Activated B cell treated with CpG ODN at 0.5 μM for 24 hours (primary cell): Measurements from ENCODE around the gene CADPS. TPM values are rescaled to one million over a fixed set of nuclear protein-coding genes. Genes with fewer than 3 reads are reported as not detected.

Experiments used
- ATAC-seq: fragments of 200-7000 bp; cut with Tn5 transposase; one replicate; pipeline ENCODE4 v1.10.0; 2021; ENCODE audit warnings: low read depth, mild to moderate bottlenecking, moderate library complexity
- CTCF ChIA-PET: fragments of 350-600 bp; sonication (Branson Sonifier 250); formaldehyde crosslinking; loops from one replicate; lab custom pipeline; 2021; ENCODE audit warnings: antibody characterized with exemption; lab: Charles Lee
- POLR2A ChIA-PET: fragments of 350-600 bp; sonication (Branson Sonifier 250); formaldehyde crosslinking; loops from one replicate; lab custom pipeline; 2021; ENCODE audit warnings: antibody characterized with exemption; lab: Charles Lee
- DNase-seq: peaks from one replicate; pipeline ENCODE4 v3.0.0; 2022
- H3K27ac Mint-ChIP-seq: one replicate; pipeline ENCODE4 v1.8.0; 2020; ENCODE audit warnings: mixed read lengths
- H3K27me3 Mint-ChIP-seq: one replicate; pipeline ENCODE4 v1.8.0; 2021; ENCODE audit warnings: mixed read lengths
- H3K36me3 Mint-ChIP-seq: one replicate; pipeline ENCODE4 v1.8.0; 2021; ENCODE audit warnings: low read depth, mixed read lengths
- H3K4me1 Mint-ChIP-seq: one replicate; pipeline ENCODE4 v1.8.0; 2021; ENCODE audit warnings: mixed read lengths
- H3K4me3 Mint-ChIP-seq: one replicate; pipeline ENCODE4 v1.8.0; 2020; ENCODE audit warnings: mild to moderate bottlenecking, mixed read lengths
- H3K9me3 Mint-ChIP-seq: one replicate; pipeline ENCODE4 v1.8.0; 2020; ENCODE audit warnings: mixed read lengths
- intact Hi-C: fragments of 100-400 bp; cut with micrococcal nuclease; formaldehyde crosslinking; loops from one replicate; pipeline ENCODE4 v1.15.1; 2024
- total RNA-seq: library from RNA; stranded (reverse); gene quantifications from 2 replicates; pipeline ENCODE4 v1.2.3, GENCODE V29; 2022
- TF ChIP-seq, protein P1 (sequence below): fragments of 200-600 bp; IDR thresholded peaks from one replicate; pipeline ENCODE4 v1.8.0; 2022; ENCODE audit warnings: antibody characterized with exemption, mild to moderate bottlenecking

Gene CADPS
- total RNA-seq, 1 donor from 2014 or later: not detected

DNA sequence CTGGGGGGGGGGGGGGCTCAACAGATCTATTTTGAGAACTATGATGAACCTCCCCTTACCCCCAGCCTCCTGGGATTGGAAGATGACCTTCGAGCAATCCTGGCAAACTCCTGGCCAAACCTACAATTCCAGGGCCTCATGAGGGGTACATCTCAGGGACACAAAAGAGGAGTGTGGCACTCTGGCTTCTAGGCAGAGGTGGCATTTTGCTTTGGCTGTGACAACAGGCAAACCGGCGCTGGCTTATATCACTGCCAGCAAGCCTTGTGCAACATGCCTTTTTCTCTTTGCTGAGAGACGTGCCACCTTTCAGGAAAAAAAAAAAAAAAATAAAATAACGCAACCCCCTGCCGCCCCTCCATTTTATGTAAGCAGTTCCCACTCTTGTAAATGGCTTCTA, 470.1 kb downstream of the CADPS start:
- TF ChIP-seq, protein P1, sequence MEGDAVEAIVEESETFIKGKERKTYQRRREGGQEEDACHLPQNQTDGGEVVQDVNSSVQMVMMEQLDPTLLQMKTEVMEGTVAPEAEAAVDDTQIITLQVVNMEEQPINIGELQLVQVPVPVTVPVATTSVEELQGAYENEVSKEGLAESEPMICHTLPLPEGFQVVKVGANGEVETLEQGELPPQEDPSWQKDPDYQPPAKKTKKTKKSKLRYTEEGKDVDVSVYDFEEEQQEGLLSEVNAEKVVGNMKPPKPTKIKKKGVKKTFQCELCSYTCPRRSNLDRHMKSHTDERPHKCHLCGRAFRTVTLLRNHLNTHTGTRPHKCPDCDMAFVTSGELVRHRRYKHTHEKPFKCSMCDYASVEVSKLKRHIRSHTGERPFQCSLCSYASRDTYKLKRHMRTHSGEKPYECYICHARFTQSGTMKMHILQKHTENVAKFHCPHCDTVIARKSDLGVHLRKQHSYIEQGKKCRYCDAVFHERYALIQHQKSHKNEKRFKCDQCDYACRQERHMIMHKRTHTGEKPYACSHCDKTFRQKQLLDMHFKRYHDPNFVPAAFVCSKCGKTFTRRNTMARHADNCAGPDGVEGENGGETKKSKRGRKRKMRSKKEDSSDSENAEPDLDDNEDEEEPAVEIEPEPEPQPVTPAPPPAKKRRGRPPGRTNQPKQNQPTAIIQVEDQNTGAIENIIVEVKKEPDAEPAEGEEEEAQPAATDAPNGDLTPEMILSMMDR: no peak
- intact Hi-C loops: no loop called here
- Mint-ChIP-seq H3K4me3 (no peak overlapping the region), H3K27me3 (no peaks in the 10 kb centered on the region), H3K36me3 (no peaks in the 10 kb centered on the region), H3K9me3 (no peaks in the 10 kb centered on the region), H3K4me1 (no peaks in the 10 kb centered on the region), H3K27ac (no peak overlapping the region)
- no peak for ATAC-seq
- no peak for DNase-seq
- POLR2A ChIA-PET: no interaction called here
- CTCF ChIA-PET: no interaction called here

DNA sequence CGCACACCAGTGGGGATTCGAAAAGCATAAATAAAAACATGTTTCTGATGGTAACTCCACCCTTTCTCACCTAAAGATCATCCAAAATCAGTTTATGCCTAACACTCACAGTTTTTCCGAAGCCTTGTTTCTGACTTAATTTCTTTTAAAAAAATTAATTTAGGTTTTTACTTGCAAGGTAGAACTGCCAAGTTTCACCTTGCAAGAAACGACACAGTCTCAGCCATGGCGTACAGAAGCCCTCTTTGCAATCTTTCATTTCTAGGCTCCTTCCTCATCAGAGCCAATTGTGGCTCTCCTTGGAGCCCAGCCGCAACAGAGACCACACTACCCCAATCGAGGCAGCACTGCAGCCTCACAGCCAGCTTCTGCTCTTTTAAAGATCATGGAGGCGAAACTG, 470.9 kb downstream of the CADPS start:
- CTCF ChIA-PET: no interaction called here
- POLR2A ChIA-PET: no interaction called here
- Mint-ChIP-seq H3K4me1 (no peaks in the 10 kb centered on the region), H3K36me3 (no peaks in the 10 kb centered on the region), H3K4me3 (no peak overlapping the region), H3K27ac (no peak overlapping the region), H3K27me3 (no peaks in the 10 kb centered on the region), H3K9me3 (no peaks in the 10 kb centered on the region)
- no peak for DNase-seq
- TF ChIP-seq, protein P1: no peak
- ATAC-seq: no peak
- intact Hi-C loops: no loop called here

GRCh38 chr3:62403765-62404164, 471.5 kb downstream of the CADPS start:
- no peak overlapping the region for H3K27ac Mint-ChIP-seq
- no peak overlapping the region for H3K4me3 Mint-ChIP-seq
- intact Hi-C loops: no loop called here
- ChIA-PET POLR2A (no interaction called here), CTCF (no interaction called here)
- no peaks in the 10 kb centered on the region for H3K4me1 Mint-ChIP-seq
- TF ChIP-seq, protein P1: no peak
- DNase-seq (no peak), ATAC-seq (no peak)
- no peaks in the 10 kb centered on the region for H3K27me3 Mint-ChIP-seq
- H3K36me3 Mint-ChIP-seq: no peaks in the 10 kb centered on the region
- no peaks in the 10 kb centered on the region for H3K9me3 Mint-ChIP-seq

- peaks cover 4% of the 10 kb centered on the region for H3K27me3 Mint-ChIP-seq
- H3K36me3 Mint-ChIP-seq: no peaks in the 10 kb centered on the region
- TF ChIP-seq, protein P1: no peak
- no peak for ATAC-seq
- no peak for DNase-seq
- no peak overlapping the region for H3K4me3 Mint-ChIP-seq
- no peaks in the 10 kb centered on the region for H3K4me1 Mint-ChIP-seq
- ChIA-PET CTCF (no interaction called here), POLR2A (no interaction called here)
- intact Hi-C loops: no loop called here
- no peaks in the 10 kb centered on the region for H3K9me3 Mint-ChIP-seq
- H3K27ac Mint-ChIP-seq: no peak overlapping the region
Measured at GRCh38 chr3:62392626-62393292, 482.5 kb downstream of the CADPS start.

- TF ChIP-seq, protein P1: no peak
- intact Hi-C loops: no loop called here
Measured at GRCh38 chr3:62387251-62387650, 488.0 kb downstream of the CADPS start.

More at GRCh38 chr3:62387251-62387650, 488.0 kb downstream of the CADPS start:
- Mint-ChIP-seq H3K4me1 (no peaks in the 10 kb centered on the region), H3K9me3 (no peaks in the 10 kb centered on the region), H3K27me3 (peaks cover 6% of the 10 kb centered on the region), H3K4me3 (no peak overlapping the region), H3K36me3 (no peaks in the 10 kb centered on the region), H3K27ac (no peak overlapping the region)
- CTCF ChIA-PET: no interaction called here
- POLR2A ChIA-PET: no interaction called here
- DNase-seq (no peak), ATAC-seq (no peak)
